GM12878 (cell line): ENCODE results near the gene CPA2. TPM values are rescaled to one million over a fixed set of nuclear protein-coding genes. Genes with fewer than 3 reads are reported as not detected.

ENCODE experiments used
- ATAC-seq: fragments of 200-7000 bp; cut with Tn5 transposase; 3 replicates; pipeline ENCODE4 v1.9.1; 2020; ENCODE audit warnings: mild to moderate bottlenecking, moderate library complexity
- BruUV-seq: library from RNA; stranded (reverse); fragments of 400-500 nt; replicated peaks from 2 replicates; lab custom pipeline; 2021; lab: Mats Ljungman, UMichigan
- CTCF ChIA-PET: fragments of 300-600 bp; sonication (Branson Sonifier 250); formaldehyde crosslinking; extraction: SDS; loops from one replicate; lab custom pipeline; 2021; ENCODE audit warnings: inconsistent platforms; lab: Yijun Ruan, JAX
- POLR2A ChIA-PET: fragments of 350-600 bp; formaldehyde crosslinking; extraction: SDS; loops from one replicate; lab custom pipeline; 2021; ENCODE audit warnings: inconsistent platforms; lab: Charles Lee
- RAD21 ChIA-PET: fragments of 300-600 bp; sonication (Branson Sonifier 250); formaldehyde crosslinking; loops from one replicate; lab custom pipeline; 2023; ENCODE audit warnings: antibody characterized with exemption; ENCODE audit not compliant: unreplicated experiment; lab: Charles Lee
- SMC1A ChIA-PET: fragments of 300-600 bp; sonication (Branson Sonifier 250); formaldehyde crosslinking; loops from one replicate; lab custom pipeline; 2023; ENCODE audit not compliant: unreplicated experiment, uncharacterized antibody; lab: Charles Lee
- DNase-seq: peaks from one replicate; pipeline ENCODE4 v3.0.0-alpha.2; 2011; ENCODE audit warnings: low read depth, low spot score
- FAIRE-seq: peaks from 3 replicates; lab custom pipeline; 2011; peaks lifted over from hg19 to GRCh38; lab: Jason Lieb, UNC
- H2AFZ ChIP-seq: 2 replicates; pipeline ENCODE4 v1.6.0; 2011; ENCODE audit warnings: low read depth, low read length, control low read depth; ENCODE audit not compliant: control insufficient read depth
- H3K27ac ChIP-seq: 2 replicates; pipeline ENCODE4 v1.5.1; 2011; ENCODE audit warnings: control low read depth; ENCODE audit not compliant: control insufficient read depth, insufficient read depth
- H3K27me3 ChIP-seq, 2 experiments: replicated peaks in 1 of 2; 2 replicates each; pipeline versions ENCODE4 v1.6.0 to v1.6.1; 2011; ENCODE audit warnings: low read length in 1 of 2; ENCODE audit not compliant: control insufficient read depth in 2 of 2, insufficient read depth in 2 of 2
- H3K36me3 ChIP-seq, 2 experiments: 2 replicates each; pipeline ENCODE4 v1.5.1; 2011; ENCODE audit warnings: low read length in 1 of 2; ENCODE audit not compliant: control insufficient read depth in 2 of 2, insufficient read depth in 2 of 2
- H3K4me1 ChIP-seq: 2 replicates; pipeline ENCODE4 v1.6.1; 2011; ENCODE audit warnings: mild to moderate bottlenecking, low read length, moderate library complexity, mixed read lengths; ENCODE audit not compliant: control insufficient read depth, insufficient read depth
- H3K4me2 ChIP-seq: 2 replicates; pipeline ENCODE4 v1.6.0; 2011; ENCODE audit warnings: control low read depth; ENCODE audit not compliant: control insufficient read depth, insufficient read depth
- H3K4me3 ChIP-seq: fragments of 200-600 bp; sonication (generic); 2 replicates; pipeline ENCODE4 v1.5.1; 2016
- H3K79me2 ChIP-seq: 2 replicates; pipeline ENCODE4 v1.6.0; 2011; ENCODE audit warnings: low read length; ENCODE audit not compliant: control insufficient read depth, insufficient read depth
- H3K9ac ChIP-seq: 2 replicates; pipeline ENCODE4 v1.8.0; 2011; ENCODE audit warnings: low read length, control low read depth, mixed read lengths; ENCODE audit not compliant: control insufficient read depth, insufficient read depth
- H3K9me3 ChIP-seq: replicated peaks from 3 replicates; pipeline ENCODE4 v1.5.1; 2011; ENCODE audit warnings: mild to moderate bottlenecking, low read length; ENCODE audit not compliant: control insufficient read depth, insufficient read depth
- H4K20me1 ChIP-seq: 2 replicates; pipeline ENCODE4 v1.6.0; 2011; ENCODE audit not compliant: control insufficient read depth, insufficient read depth
- BACH1 ChIP-seq: fragments of 450-650 bp; IDR thresholded peaks from 2 replicates; pipeline ENCODE4 v1.6.1; 2017; ENCODE audit warnings: mild to moderate bottlenecking, borderline replicate concordance
- GATAD2B ChIP-seq: fragments of 450-650 bp; conservative IDR thresholded peaks from 2 replicates; pipeline ENCODE4 v1.6.1; 2017; ENCODE audit warnings: low read depth, mild to moderate bottlenecking, moderate library complexity
- LARP7 ChIP-seq: fragments of 450-650 bp; IDR thresholded peaks from 2 replicates; pipeline ENCODE4 v1.6.1; 2017; ENCODE audit warnings: mild to moderate bottlenecking
- MTA3 ChIP-seq: IDR thresholded peaks from 2 replicates; pipeline ENCODE4 v1.6.1; 2012; ENCODE audit warnings: low read length, inconsistent platforms, borderline replicate concordance
- RELA ChIP-seq: fragments of 450-650 bp; IDR thresholded peaks from 2 replicates; pipeline ENCODE4 v1.8.0; 2014; ENCODE audit warnings: borderline replicate concordance; ENCODE audit not compliant: partially characterized antibody
- RFX5 ChIP-seq: IDR thresholded peaks from 2 replicates; pipeline ENCODE4 v1.6.1; 2011; ENCODE audit warnings: low read depth, low read length, improper control_type of control experiment
- SMAD5 ChIP-seq: IDR thresholded peaks from 2 replicates; pipeline ENCODE4 v1.6.1; 2016; ENCODE audit warnings: antibody characterized with exemption, low read depth
- TCF12 ChIP-seq: IDR thresholded peaks from 2 replicates; pipeline ENCODE4 v1.6.1; 2011; ENCODE audit warnings: low read depth, mild to moderate bottlenecking, low read length
- TCF3 ChIP-seq: IDR thresholded peaks from 2 replicates; pipeline ENCODE4 v1.6.1; 2012; ENCODE audit warnings: low read depth, mild to moderate bottlenecking, low read length, borderline replicate concordance; ENCODE audit not compliant: insufficient read depth
- TCF7 ChIP-seq: IDR thresholded peaks from 2 replicates; pipeline ENCODE4 v1.6.1; 2014; ENCODE audit warnings: antibody characterized with exemption, borderline replicate concordance
- YY1 ChIP-seq: IDR thresholded peaks from 2 replicates; pipeline ENCODE4 v1.6.1; 2011; ENCODE audit warnings: low read depth, mild to moderate bottlenecking, low read length
- ZBTB11 ChIP-seq: fragments of 450-650 bp; formaldehyde crosslinking; IDR thresholded peaks from 2 replicates; pipeline ENCODE4 v1.5.0; 2022; ENCODE audit warnings: mild to moderate bottlenecking, missing genetic modification characterization
- ZBTB4 ChIP-seq: fragments of 450-650 bp; formaldehyde crosslinking; IDR thresholded peaks from 2 replicates; pipeline ENCODE4 v1.4.0; 2022; ENCODE audit warnings: mild to moderate bottlenecking, moderate library complexity
- WGBS: methylation state at CpG from one replicate; pipeline ENCODE4 v1.1.6; 2016; ENCODE audit warnings: low lambda C conversion rate; ENCODE audit not compliant: insufficient replicate concordance, insufficient coverage; ENCODE audit errors: missing lambda C conversion rate; 5-methylcytosine and 5-hydroxymethylcytosine counted together
- in situ Hi-C: fragments of 300-500 bp; cut with MboI; formaldehyde crosslinking; loops from 9 replicates; pipeline ENCODE4 v1.14.3; 2018; ENCODE audit warnings: mixed read lengths
- intact Hi-C: fragments of 100-400 bp; cut with micrococcal nuclease; formaldehyde crosslinking; loops from one replicate; pipeline ENCODE4 v1.14.2; 2022; ENCODE audit not compliant: unreplicated experiment
- polyA plus RNA-seq, 11 experiments: library from polyadenylated mRNA; depleted of rRNA in 4 of 11; unstranded in 6 of 11; stranded (reverse) in 5 of 11; fragments of >200 nt; fragmentation: Nextera tagmentation in 4 of 11; fragmentation: Illumina TruSeq in 1 of 11; extraction: Ambion mirVana in 4 of 11; extraction: Trizol in 1 of 11; gene quantifications; 1 replicate in 1 of 11; 2 replicates in 10 of 11; pipeline versions ENCODE4 v1.2.1 to v1.2.3, GENCODE V29; 2011 to 2016; ENCODE audit warnings: inconsistent platforms in 2 of 11, missing spikeins in 2 of 11, low read depth in 1 of 11
- total RNA-seq, 4 experiments: library from RNA; depleted of rRNA in 3 of 4; stranded (reverse); fragments of >200 nt in 3 of 4; fragmentation: Illumina TruSeq in 1 of 4; extraction: Trizol in 1 of 4; gene quantifications; 2 replicates each; pipeline versions ENCODE4 v1.2.1 to v1.2.3, GENCODE V29; 2013 to 2021

Gene CPA2
- total and polyA plus RNA-seq, 10 of the 15 experiments (the other 5 are each of a cell fraction or from before 2014, with no cell fraction given), result 0.04 to 1.9 TPM; not detected in 8

DNA sequence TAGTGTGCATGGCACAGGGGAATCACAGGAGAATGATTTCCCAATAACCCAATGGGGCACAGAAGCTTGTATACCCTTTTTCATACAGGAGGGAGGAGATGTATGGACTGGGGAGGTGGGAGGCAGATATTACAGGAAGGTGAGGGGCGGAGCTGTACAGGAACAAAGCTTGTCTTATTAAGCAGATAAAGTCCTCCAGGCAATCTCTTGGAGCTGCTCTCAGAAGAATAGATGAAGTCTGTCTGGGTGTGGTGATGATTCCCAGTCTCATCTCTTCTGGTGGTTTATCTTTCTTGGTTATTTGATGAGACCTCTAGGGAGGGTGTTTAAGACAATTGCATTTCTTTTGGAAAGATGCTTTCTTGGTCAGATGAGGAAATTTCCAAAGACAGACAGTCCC is 52.9 kb downstream of the CPA2 start:
- ChIA-PET SMC1A (interaction anchor here (0.7 kb wide), 1 partner anchor 26 kb away, joined by 3 read pairs; no protein-coding TSS in a partner anchor), CTCF (no interaction called here), POLR2A (no interaction called here), RAD21 (no interaction called here)
- BruUV-seq, result no TSS peak
- Histone ChIP-seq H4K20me1 (no peaks in the 10 kb centered on the region), H3K27ac (no peak overlapping the region), H3K9ac (no peak overlapping the region), H3K4me2 (no peak overlapping the region), H2AFZ (no peak overlapping the region), H3K4me1 (no peaks in the 10 kb centered on the region), H3K9me3 (no peaks in the 10 kb centered on the region; the same call in 2 of the 3 replicates), H3K4me3 (no peak overlapping the region), H3K79me2 (no peaks in the 10 kb centered on the region), H3K36me3 (no peaks in the 10 kb centered on the region), H3K27me3 (no peaks in the 10 kb centered on the region)
- ATAC-seq (no peak), DNase-seq (no peak), FAIRE-seq (no peak)
- TF ChIP-seq TCF3 (no peak), LARP7 (no peak), YY1 (no peak), BACH1 (no peak), TCF12 (no peak), RELA (no peak), ZBTB11 (no peak), TCF7 (no peak), ZBTB4 (CRISPR knock-in tag) (no peak), RFX5 (no peak), SMAD5 (no peak), GATAD2B (no peak), MTA3 (no peak)
- WGBS, result 80% methylated on average over 1 of the region's 1 CpG
- in situ Hi-C loops (no loop called here), intact Hi-C loops (no loop called here)
